T follicular helper cell (primary cell): ENCODE measurements around the gene CNTNAP1.
"Not testable (repeated sequence)": the region's sequence is repeated elsewhere in the genome, so short reads cannot be mapped to it uniquely, and the experiment has no call there.

Experiments used
- DNase-seq: peaks from one replicate; pipeline ENCODE4 v3.0.0-alpha.2; 2020; ENCODE audit warnings: low read depth

The CNTNAP1 gene

DNA sequence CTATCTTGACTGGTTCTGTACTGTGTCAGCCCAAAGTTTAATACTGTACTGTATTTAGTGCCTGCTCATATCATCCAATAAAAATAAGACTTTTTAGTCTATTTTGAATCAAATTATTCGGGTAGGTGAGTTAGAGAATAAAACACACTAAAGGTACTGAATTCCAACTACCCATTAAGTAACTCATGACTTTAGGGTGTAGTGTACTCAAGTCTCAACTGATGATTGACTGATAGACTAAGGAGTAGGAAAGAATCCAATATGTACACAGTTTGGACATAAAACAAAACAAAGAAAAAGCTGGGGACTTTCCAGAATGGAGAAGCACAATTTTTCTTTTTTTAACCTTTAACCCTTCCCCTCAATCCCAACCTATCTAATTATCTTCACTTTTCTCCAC, 58.4 kb downstream of the CNTNAP1 start:
- no peak for DNase-seq

DNA sequence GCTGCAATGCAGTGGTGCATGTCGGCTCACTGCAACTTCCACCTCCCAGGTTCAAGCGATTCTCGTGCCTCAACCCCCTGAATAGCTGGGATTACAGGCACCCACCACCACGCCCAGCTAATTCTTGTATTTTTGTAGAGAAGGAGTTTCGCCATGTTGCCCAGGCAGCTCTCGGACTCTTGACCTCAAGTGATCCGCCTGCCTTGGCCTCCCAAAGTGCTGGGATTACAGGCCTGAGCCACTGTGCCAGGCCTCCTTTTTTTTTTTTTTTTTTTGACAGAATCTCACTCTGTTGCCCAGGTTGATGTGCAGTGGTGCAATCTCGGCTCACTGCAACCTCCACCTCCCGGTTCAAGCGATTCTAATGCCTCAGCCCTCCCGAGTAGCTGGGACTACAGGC, 60.6 kb downstream of the CNTNAP1 start:
- not testable (repeated sequence) for DNase-seq

DNA sequence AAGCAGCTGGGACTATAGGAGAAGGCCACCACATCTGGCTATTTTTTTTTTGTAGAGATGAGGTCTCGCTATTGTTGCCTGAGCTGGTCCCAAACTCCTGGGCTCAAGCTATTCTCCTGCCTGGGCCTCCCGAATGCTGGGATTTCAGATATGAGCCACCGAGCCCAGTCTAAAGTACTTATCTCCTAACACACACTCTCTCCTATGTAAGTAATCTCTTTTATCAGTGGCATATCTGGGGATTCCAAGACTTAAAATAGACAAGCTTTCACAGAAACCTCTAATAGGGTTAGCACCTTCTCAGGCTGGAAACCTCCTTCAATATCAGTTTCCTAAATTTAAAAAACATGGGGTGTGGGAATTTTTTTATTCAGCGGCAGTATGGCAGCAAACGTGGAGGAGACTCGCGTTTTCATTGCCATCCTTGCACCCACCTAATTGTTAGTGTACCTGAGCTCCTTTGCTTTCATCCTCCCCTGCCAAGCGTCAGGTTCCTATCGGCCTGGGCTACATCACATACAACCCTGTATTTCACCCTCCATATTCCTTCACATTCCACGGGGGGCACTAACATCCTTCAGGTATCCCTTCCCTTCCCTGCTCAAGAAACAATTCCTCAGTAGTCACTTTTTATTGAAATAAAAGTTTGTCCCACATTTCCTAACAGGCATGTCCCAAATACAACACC, 61.4 kb downstream of the CNTNAP1 start:
- DNase-seq: no peak

DNA sequence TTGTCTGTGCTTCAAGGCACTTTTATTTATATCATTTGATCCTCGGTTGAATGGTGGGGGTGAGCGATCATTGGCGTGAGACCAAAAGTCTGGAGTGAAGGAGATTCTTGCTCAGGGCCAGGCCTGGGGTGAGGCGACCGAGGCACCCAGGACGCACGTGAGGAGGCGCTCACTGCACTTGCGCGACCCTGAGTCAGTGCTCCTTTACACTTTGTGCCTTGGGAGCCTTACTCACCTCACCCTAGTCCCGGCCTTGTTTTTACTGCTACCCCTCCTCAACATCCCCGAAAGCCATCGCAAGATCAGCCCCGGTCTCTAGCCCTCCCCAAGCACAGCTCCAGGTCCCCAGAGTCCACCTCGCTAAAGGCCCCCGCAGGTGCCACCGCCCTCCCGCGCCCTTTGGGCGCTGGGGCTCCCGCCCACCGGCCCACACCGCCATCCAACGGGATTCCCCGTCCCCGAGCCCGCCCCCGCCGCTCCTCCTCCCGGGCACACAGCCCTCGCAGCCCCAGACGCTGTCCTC, 62.0 kb downstream of the CNTNAP1 start:
- DNase-seq: peak; percentile 50

DNA sequence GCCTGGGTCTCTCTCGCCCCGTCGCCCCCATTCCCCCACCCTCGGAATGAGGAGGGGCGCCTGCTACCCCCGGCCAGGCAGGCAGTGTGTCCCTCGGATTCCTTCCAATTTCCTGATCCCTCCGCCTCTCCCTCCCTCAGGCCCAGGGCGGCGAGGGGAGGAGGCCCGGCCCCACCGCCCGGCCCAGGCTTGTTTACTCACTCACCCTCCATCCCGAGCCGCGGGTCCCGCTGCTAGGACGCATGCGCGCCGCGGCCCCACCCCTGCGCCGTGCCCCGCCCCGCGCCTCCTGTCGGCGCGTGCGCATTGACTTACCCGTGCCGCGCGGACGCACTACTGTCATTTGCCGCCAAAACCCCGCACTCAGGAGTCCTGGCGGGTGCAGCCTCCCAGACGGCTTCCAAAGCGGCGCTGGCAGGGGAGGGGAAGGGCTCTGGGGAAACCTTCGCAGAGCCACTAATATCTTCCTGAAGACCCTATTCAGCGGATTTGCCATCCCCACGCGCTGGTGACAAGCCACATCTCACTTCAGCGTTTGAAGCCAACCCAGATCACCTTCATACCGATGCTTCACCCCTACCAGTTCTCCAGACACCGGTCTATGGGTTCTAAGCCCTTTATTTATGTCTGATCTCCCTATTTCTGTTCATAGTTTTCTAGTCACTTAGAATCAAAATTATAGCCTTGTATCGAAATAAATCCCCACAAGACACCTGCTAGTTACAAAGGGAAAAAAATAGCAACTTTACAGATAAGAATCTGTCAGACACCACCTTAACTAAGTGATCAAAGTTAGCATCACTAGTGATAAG, 62.7 kb downstream of the CNTNAP1 start, which contains the start of gene EZH1:
Gene EZH1 (minus strand): TSS at position 235 of the 812 bp plus-strand sequence. CDS start 16,099 bp downstream, outside the sequence.
- peak; percentile 87 for DNase-seq

DNA sequence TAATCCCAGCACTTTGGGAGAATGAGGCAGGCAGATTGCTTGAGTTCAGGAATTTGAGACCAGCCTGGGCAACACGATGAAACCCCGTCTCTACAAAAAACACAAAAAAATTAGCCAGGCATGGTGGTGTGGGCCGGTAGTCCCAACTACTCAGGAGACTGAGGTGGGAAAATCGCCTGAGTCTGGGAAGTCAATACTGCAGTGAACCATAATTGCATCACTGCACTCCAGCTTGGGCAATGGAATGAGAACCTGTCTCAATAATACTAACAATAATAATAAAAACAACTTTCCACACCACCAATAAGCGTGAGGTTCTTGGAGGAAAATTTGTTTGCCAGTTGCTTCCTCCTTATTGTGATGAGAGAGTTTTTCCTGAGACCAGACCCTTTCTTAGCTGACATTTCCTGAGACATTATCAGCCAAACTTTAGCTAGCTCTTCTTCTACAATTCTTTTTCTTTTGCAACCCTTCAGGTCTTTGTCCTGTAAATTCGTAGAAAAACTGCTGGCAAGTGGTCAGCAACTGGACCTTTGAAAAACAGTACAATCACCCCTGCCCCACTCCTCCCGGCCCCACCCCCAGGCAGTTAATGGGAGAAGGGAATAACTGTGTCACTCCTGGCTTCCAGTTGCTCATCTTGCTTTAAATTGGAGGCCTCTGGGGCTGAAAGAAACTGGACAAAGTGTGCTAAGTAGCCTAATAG, 66.0 kb downstream of the CNTNAP1 start:
- DNase-seq: no peak

DNA sequence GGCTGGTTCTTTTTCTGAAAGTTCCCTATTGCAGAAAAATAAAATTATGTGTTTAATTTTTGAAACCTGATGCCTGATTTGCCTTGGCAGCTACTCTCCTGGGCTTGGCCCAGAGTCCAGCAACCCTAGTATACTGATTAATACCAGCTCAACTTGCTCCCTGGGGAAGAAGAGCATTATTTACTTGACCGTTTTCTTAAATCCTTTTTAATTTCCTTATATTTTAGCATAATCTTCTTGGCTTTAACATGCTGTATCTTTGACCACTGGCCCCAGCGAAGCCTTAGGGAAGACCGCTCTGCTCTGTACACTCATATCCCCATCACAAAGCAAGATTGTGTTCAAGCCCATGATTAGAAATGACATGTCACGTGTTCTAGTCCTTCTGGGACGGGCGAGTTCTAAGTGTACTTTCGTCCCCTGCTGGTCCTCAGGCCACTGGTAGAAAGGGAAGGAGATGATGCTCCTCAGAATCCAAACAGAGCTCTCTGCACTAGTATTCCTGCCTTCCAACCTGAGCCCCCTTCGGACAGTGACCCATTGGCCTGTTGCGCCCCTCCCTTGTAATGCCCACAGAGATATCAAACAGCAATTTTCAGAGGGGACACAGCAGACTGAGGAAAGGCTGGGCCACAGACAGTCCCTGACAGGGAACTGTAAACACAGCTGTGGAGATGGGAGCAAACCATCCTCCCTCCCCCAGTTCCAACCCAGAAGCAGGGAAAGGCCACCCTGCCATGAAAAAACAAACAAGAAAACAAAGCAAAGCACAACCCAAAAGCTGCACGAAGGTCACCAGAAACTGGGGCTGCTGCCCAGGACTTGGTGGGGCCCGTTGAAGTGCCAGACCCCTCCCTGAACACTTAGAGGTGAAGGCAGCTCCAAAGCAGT, 66.8 kb downstream of the CNTNAP1 start:
- no peak for DNase-seq
